IMR-90 (cell line): ENCODE results near the gene MEST. TPM values are rescaled to one million over a fixed set of nuclear protein-coding genes. Genes with fewer than 3 reads are reported as not detected.
"Not testable (repeated sequence)": the region's sequence is repeated elsewhere in the genome, so short reads cannot be mapped to it uniquely, and the experiment has no call there.

ENCODE experiments used
- ATAC-seq: fragments of 200-7000 bp; cut with Tn5 transposase; 2 replicates; pipeline ENCODE4 v1.9.1; 2020; ENCODE audit warnings: low read depth, mild to moderate bottlenecking, moderate library complexity
- BruUV-seq: library from RNA; stranded (reverse); fragments of 400-500 nt; replicated peaks from 2 replicates; lab custom pipeline; 2021; lab: Mats Ljungman, UMichigan
- CTCF ChIA-PET: fragments of 300-600 bp; formaldehyde crosslinking; extraction: SDS; loops from one replicate; lab custom pipeline; 2021; ENCODE audit warnings: antibody characterized with exemption; lab: Yijun Ruan, JAX
- POLR2A ChIA-PET: fragments of 300-600 bp; sonication (Branson Sonifier 250); formaldehyde crosslinking; loops from one replicate; lab custom pipeline; 2022; ENCODE audit warnings: antibody characterized with exemption; ENCODE audit not compliant: unreplicated experiment; lab: Charles Lee
- DNase-seq: peaks from one replicate; pipeline ENCODE4 v3.0.0; 2013
- H2AFZ ChIP-seq: replicated peaks from 2 replicates; pipeline ENCODE3; 2013; ENCODE audit warnings: low read length, mild to moderate bottlenecking; ENCODE audit not compliant: poor library complexity
- H2AK5ac ChIP-seq: 2 replicates; pipeline ENCODE4 v1.6.1; 2013; ENCODE audit warnings: low read depth, low read length, inconsistent platforms
- H2AK9ac ChIP-seq: replicated peaks from 2 replicates; pipeline ENCODE3; 2013; ENCODE audit warnings: mild to moderate bottlenecking, low read depth, low read length, moderate library complexity; ENCODE audit not compliant: poor library complexity
- H2BK120ac ChIP-seq: 2 replicates; pipeline ENCODE4 v1.6.1; 2013; ENCODE audit warnings: low read depth, low read length, inconsistent platforms
- H2BK15ac ChIP-seq: 3 replicates; pipeline ENCODE4 v1.6.1; 2013; ENCODE audit warnings: low read depth, low read length, inconsistent platforms
- H2BK20ac ChIP-seq: 2 replicates; pipeline ENCODE4 v1.6.1; 2013; ENCODE audit warnings: low read depth, mild to moderate bottlenecking, inconsistent platforms, low read length, moderate library complexity
- H2BK5ac ChIP-seq: 2 replicates; pipeline ENCODE4 v1.6.1; 2013; ENCODE audit warnings: mild to moderate bottlenecking, low read depth, low read length, inconsistent platforms; ENCODE audit not compliant: poor library complexity, severe bottlenecking
- H3K14ac ChIP-seq: replicated peaks from 2 replicates; pipeline ENCODE4 v1.6.1; 2013; ENCODE audit warnings: low read depth, low read length, inconsistent platforms
- H3K18ac ChIP-seq: 2 replicates; pipeline ENCODE4 v1.6.1; 2013; ENCODE audit warnings: low read depth, low read length, control low read depth
- H3K23ac ChIP-seq: 2 replicates; pipeline ENCODE4 v1.6.1; 2013; ENCODE audit warnings: low read depth, low read length, inconsistent platforms
- H3K27ac ChIP-seq: 2 replicates; pipeline ENCODE4 v1.5.1; 2013; ENCODE audit warnings: mild to moderate bottlenecking, control low read depth, low read length; ENCODE audit not compliant: insufficient read depth
- H3K27me3 ChIP-seq: 2 replicates; pipeline ENCODE4 v1.6.1; 2013; ENCODE audit warnings: low read length; ENCODE audit not compliant: control insufficient read depth, insufficient read depth
- H3K36me3 ChIP-seq: 2 replicates; pipeline ENCODE4 v1.6.1; 2013; ENCODE audit warnings: low read length, mixed read lengths; ENCODE audit not compliant: control insufficient read depth, insufficient read depth
- H3K4ac ChIP-seq: 2 replicates; pipeline ENCODE4 v1.6.1; 2013; ENCODE audit warnings: low read depth, low read length, inconsistent platforms
- H3K4me1 ChIP-seq: 2 replicates; pipeline ENCODE4 v1.6.1; 2013; ENCODE audit warnings: low read length, mixed read lengths; ENCODE audit not compliant: control insufficient read depth, insufficient read depth
- H3K4me2 ChIP-seq: 2 replicates; pipeline ENCODE4 v1.6.1; 2013; ENCODE audit warnings: low read depth, mild to moderate bottlenecking, control low read depth, low read length, moderate library complexity
- H3K4me3 ChIP-seq: 2 replicates; pipeline ENCODE4 v1.5.1; 2013; ENCODE audit warnings: low read depth, mild to moderate bottlenecking, control low read depth, low read length, moderate library complexity; ENCODE audit not compliant: insufficient read depth
- H3K56ac ChIP-seq: 2 replicates; pipeline ENCODE4 v1.6.1; 2013; ENCODE audit warnings: low read length, inconsistent platforms; ENCODE audit not compliant: insufficient read depth; ENCODE audit errors: extremely low read depth
- H3K79me1 ChIP-seq, 2 experiments: 2 replicates each; pipeline ENCODE4 v1.6.1; 2013; ENCODE audit warnings: low read length in 2 of 2, inconsistent platforms in 1 of 2, low read depth in 1 of 2
- H3K9ac ChIP-seq: 2 replicates; pipeline ENCODE4 v1.6.1; 2013; ENCODE audit warnings: low read depth, low read length, control low read depth
- H3K9me1 ChIP-seq: 2 replicates; pipeline ENCODE4 v1.6.1; 2013; ENCODE audit warnings: low read length, inconsistent platforms; ENCODE audit not compliant: insufficient read depth
- H3K9me3 ChIP-seq: 2 replicates; pipeline ENCODE4 v1.6.1; 2013; ENCODE audit warnings: low read length; ENCODE audit not compliant: control insufficient read depth, insufficient read depth
- H4K20me1 ChIP-seq: 2 replicates; pipeline ENCODE4 v1.6.1; 2013; ENCODE audit warnings: low read length, inconsistent platforms; ENCODE audit not compliant: insufficient read depth
- H4K5ac ChIP-seq: 2 replicates; pipeline ENCODE4 v1.6.1; 2013; ENCODE audit warnings: mild to moderate bottlenecking, low read depth, low read length, control low read depth
- H4K8ac ChIP-seq, 2 experiments: 2 replicates each; pipeline ENCODE4 v1.6.1; 2013; ENCODE audit warnings: low read depth in 2 of 2, low read length in 2 of 2, control low read depth in 1 of 2, inconsistent platforms in 1 of 2
- H4K91ac ChIP-seq: 2 replicates; pipeline ENCODE4 v1.6.1; 2013; ENCODE audit warnings: low read depth, low read length, inconsistent platforms; ENCODE audit not compliant: insufficient read depth
- WGBS, 2 experiments: methylation state at CpG; one replicate each; pipeline versions ENCODE4 v1.1.5 to v1.1.7; 2013; ENCODE audit warnings: missing lambda C conversion rate in 2 of 2; ENCODE audit not compliant: insufficient read length in 1 of 2; ENCODE audit errors: extremely low coverage in 2 of 2; 5-methylcytosine and 5-hydroxymethylcytosine counted together
- dilution Hi-C: fragments of 300-500 bp; cut with HindIII; formaldehyde crosslinking; loops from one replicate; pipeline ENCODE4 v1.14.3; 2018; ENCODE audit warnings: low sequenced_read_pairs; ENCODE audit not compliant: unreplicated experiment
- in situ Hi-C: fragments of 300-500 bp; cut with MboI; formaldehyde crosslinking; loops from 3 replicates; pipeline ENCODE4 v1.14.3; 2019; ENCODE audit warnings: low sequenced_read_pairs, inconsistent platforms, mixed read lengths
- intact Hi-C: fragments of 100-400 bp; cut with micrococcal nuclease; formaldehyde crosslinking; loops from 2 replicates; pipeline ENCODE4 v1.10.0; 2022
- polyA plus RNA-seq, 3 experiments: library from polyadenylated mRNA; depleted of rRNA; stranded (reverse); fragments of >200 nt; gene quantifications; 2 replicates each; pipeline ENCODE4 v1.2.3, GENCODE V29; 2012; ENCODE audit warnings: low replicate concordance in 1 of 3
- total RNA-seq: library from RNA; depleted of rRNA; stranded (reverse); fragments of >200 nt; gene quantifications from 2 replicates; pipeline ENCODE4 v1.2.3, GENCODE V29; 2012

MEST gene
- total and polyA plus RNA-seq, 2 of the 4 experiments (the other 2 are of a cell fraction), result 219 to 317 TPM

GRCh38 chr7:130527752-130528355, 36.0 kb downstream of the MEST start:
- H3K23ac ChIP-seq, H3K4me3 ChIP-seq, H3K27me3 ChIP-seq, H3K9me1 ChIP-seq, DNase-seq, H2BK5ac ChIP-seq, CTCF ChIA-PET, H2BK20ac ChIP-seq, H4K8ac ChIP-seq, H3K4me2 ChIP-seq, ATAC-seq, H3K4ac ChIP-seq, POLR2A ChIA-PET, H2AK5ac ChIP-seq, H3K18ac ChIP-seq, H2AK9ac ChIP-seq, in situ Hi-C loops, BruUV-seq, H4K91ac ChIP-seq, H3K79me1 ChIP-seq, H4K20me1 ChIP-seq, H3K14ac ChIP-seq, H3K9ac ChIP-seq, H2BK15ac ChIP-seq, H3K4me1 ChIP-seq, H3K27ac ChIP-seq, H4K5ac ChIP-seq, intact Hi-C loops, H2BK120ac ChIP-seq, dilution Hi-C loops, H3K56ac ChIP-seq, H2AFZ ChIP-seq, H3K9me3 ChIP-seq: not testable (repeated sequence)
- peaks cover 14% of the 10 kb centered on the region for H3K36me3 ChIP-seq
- WGBS, 2 experiments, result no CpG with 5 or more reads among the region's 17 CpGs
